ENCODE data around the gene BMP8A.

GRCh38 chr1:39499668-39500067 lies 8.2 kb downstream of the BMP8A start:
- TF ChIP-seq POLR2AphosphoS5 (IDR thresholded peaks at IDR 0.05), result no peak
- no peak for TF ChIP-seq CTCF (IDR thresholded peaks at IDR 0.05)
